Neural cell (in vitro differentiated cells): ENCODE results near the gene CRAMP1. TPM values are rescaled to one million over a fixed set of nuclear protein-coding genes. Genes with fewer than 3 reads are reported as not detected.

Source experiments
- H2AFZ ChIP-seq: fragments of 200-600, 300-800 bp; sonication (generic), shearing (Covaris generic); 2 replicates; pipeline ENCODE4 v1.6.0; 2014; ENCODE audit warnings: low read depth, mild to moderate bottlenecking, antibody characterized with exemption, low read length, moderate library complexity
- H3F3A ChIP-seq: fragments of 200-600 bp; shearing (Covaris generic); 2 replicates; pipeline ENCODE4 v1.6.1; 2016; ENCODE audit warnings: mild to moderate bottlenecking, moderate library complexity, mixed read lengths, antibody characterized with exemption, low read length; ENCODE audit not compliant: insufficient read depth, poor library complexity, severe bottlenecking
- H3K27ac ChIP-seq: fragments of 200-600, 300-800 bp; sonication (generic), shearing (Covaris generic); 2 replicates; pipeline ENCODE4 v1.5.1; 2014; ENCODE audit warnings: mild to moderate bottlenecking, low read length, moderate library complexity
- H3K27me3 ChIP-seq: fragments of 300-800, 200-600 bp; sonication (generic), shearing (Covaris generic); 2 replicates; pipeline ENCODE4 v1.6.0; 2014; ENCODE audit warnings: mild to moderate bottlenecking, low read depth, low read length, moderate library complexity; ENCODE audit not compliant: insufficient read depth
- H3K36me3 ChIP-seq: fragments of 300-800, 200-600 bp; sonication (generic), shearing (Covaris generic); 2 replicates; pipeline ENCODE4 v1.5.1; 2014; ENCODE audit warnings: mild to moderate bottlenecking, antibody characterized with exemption, low read length, moderate library complexity; ENCODE audit not compliant: insufficient read depth
- H3K4me2 ChIP-seq: fragments of 300-800, 200-600 bp; sonication (generic), shearing (Covaris generic); 2 replicates; pipeline ENCODE4 v1.6.0; 2014; ENCODE audit warnings: mild to moderate bottlenecking, low read length
- H3K4me3 ChIP-seq: fragments of 300-800, 200-600 bp; sonication (generic), shearing (Covaris generic); 2 replicates; pipeline ENCODE4 v1.5.1; 2014; ENCODE audit warnings: mild to moderate bottlenecking, low read length, moderate library complexity
- H3K79me2 ChIP-seq: fragments of 200-600 bp; shearing (Covaris generic); replicated peaks from 2 replicates; pipeline ENCODE4 v1.6.0; 2014; ENCODE audit warnings: mild to moderate bottlenecking, low read length, moderate library complexity; ENCODE audit not compliant: insufficient read depth
- H3K9ac ChIP-seq: fragments of 300-800, 200-600 bp; sonication (generic), shearing (Covaris generic); 2 replicates; pipeline ENCODE4 v1.6.1; 2016; ENCODE audit warnings: mild to moderate bottlenecking, low read length, mixed read lengths
- H3K9me2 ChIP-seq: fragments of 200-600 bp; shearing (Covaris generic); 2 replicates; pipeline ENCODE4 v1.6.1; 2016; ENCODE audit warnings: mild to moderate bottlenecking, low read length, mixed read lengths; ENCODE audit not compliant: insufficient read depth
- H3K9me3 ChIP-seq: fragments of 200-600, 300-800 bp; sonication (generic), shearing (Covaris generic); 2 replicates; pipeline ENCODE4 v1.6.1; 2016; ENCODE audit warnings: mild to moderate bottlenecking, mixed run types, low read length, moderate library complexity, mixed read lengths
- H4K20me1 ChIP-seq: fragments of 200-600 bp; shearing (Covaris generic); 2 replicates; pipeline ENCODE4 v1.6.1; 2016; ENCODE audit warnings: mild to moderate bottlenecking, mixed run types; ENCODE audit not compliant: insufficient read depth
- CTCF ChIP-seq: fragments of 450-650 bp; IDR thresholded peaks from 2 replicates; pipeline ENCODE4 v1.5.1; 2014; ENCODE audit warnings: antibody characterized with exemption, mild to moderate bottlenecking, moderate library complexity; ENCODE audit not compliant: poor library complexity, severe bottlenecking
- EP300 ChIP-seq: fragments of 450-650 bp; conservative IDR thresholded peaks from 2 replicates; pipeline ENCODE4 v1.6.1; 2014; ENCODE audit warnings: antibody characterized with exemption, mild to moderate bottlenecking, moderate library complexity; ENCODE audit not compliant: poor library complexity, severe bottlenecking
- EZH2 ChIP-seq: fragments of 200-600, 300-800 bp; shearing (Covaris generic), sonication (generic); IDR thresholded peaks from 2 replicates; pipeline ENCODE4 v1.6.1; 2014; ENCODE audit warnings: antibody characterized with exemption, low read length, borderline replicate concordance, mild to moderate bottlenecking; ENCODE audit not compliant: insufficient read depth, poor library complexity, severe bottlenecking
- MXI1 ChIP-seq: fragments of 450-650 bp; conservative IDR thresholded peaks from 2 replicates; pipeline ENCODE4 v1.6.1; 2014; ENCODE audit warnings: antibody characterized with exemption, mild to moderate bottlenecking; ENCODE audit not compliant: poor library complexity, severe bottlenecking
- POLR2AphosphoS5 ChIP-seq: IDR thresholded peaks from 2 replicates; pipeline ENCODE4 v1.6.1; 2012
- RAD21 ChIP-seq: fragments of 450-650 bp; conservative IDR thresholded peaks from 2 replicates; pipeline ENCODE4 v1.6.1; 2014; ENCODE audit warnings: antibody characterized with exemption, mild to moderate bottlenecking, moderate library complexity
- REST ChIP-seq: IDR thresholded peaks from 2 replicates; pipeline ENCODE4 v1.6.1; 2012; ENCODE audit warnings: borderline replicate concordance
- SMC3 ChIP-seq: fragments of 450-650 bp; conservative IDR thresholded peaks from 2 replicates; pipeline ENCODE4 v1.6.1; 2014; ENCODE audit warnings: antibody characterized with exemption, mild to moderate bottlenecking, moderate library complexity; ENCODE audit not compliant: poor library complexity
- TAF1 ChIP-seq: IDR thresholded peaks from 2 replicates; pipeline ENCODE4 v1.6.1; 2012; ENCODE audit warnings: low read depth
- polyA plus RNA-seq: library from polyadenylated mRNA; depleted of rRNA; stranded (reverse); fragments of >200 nt; gene quantifications from 2 replicates; pipeline ENCODE4 v1.2.3, GENCODE V29; 2014

The CRAMP1 gene
- polyA plus RNA-seq, 1 donor from 2014 or later: 11.1 TPM

GRCh38 chr16:1651094-1651973 is 39.2 kb downstream of the CRAMP1 start:
- TF ChIP-seq TAF1: no peak
- TF ChIP-seq POLR2AphosphoS5: no peak
- TF ChIP-seq MXI1: no peak
- TF ChIP-seq SMC3: no peak
- TF ChIP-seq CTCF: no peak
- no peak for TF ChIP-seq EP300
- no peak for TF ChIP-seq REST
- no peak for TF ChIP-seq RAD21
- no peak for TF ChIP-seq EZH2
- H3K79me2 ChIP-seq: no peaks in the 10 kb centered on the region
- no peak overlapping the region for H3K9ac ChIP-seq
- H3K4me2 ChIP-seq: no peak overlapping the region
- no peak overlapping the region for H3K27ac ChIP-seq
- H2AFZ ChIP-seq: no peak overlapping the region
- no peak overlapping the region for H3K4me3 ChIP-seq
- H3K9me2 ChIP-seq: no peaks in the 10 kb centered on the region
- no peaks in the 10 kb centered on the region for H4K20me1 ChIP-seq
- H3F3A ChIP-seq: no peaks in the 10 kb centered on the region
- no peaks in the 10 kb centered on the region for H3K36me3 ChIP-seq
- H3K27me3 ChIP-seq: no peaks in the 10 kb centered on the region
- H3K9me3 ChIP-seq: no peaks in the 10 kb centered on the region

GRCh38 chr16:1651974-1652312 is 39.8 kb downstream of the CRAMP1 start:
- Histone ChIP-seq H3K9me2 (no peaks in the 10 kb centered on the region), H3K27me3 (no peaks in the 10 kb centered on the region), H3K9ac (no peak overlapping the region), H3K9me3 (no peaks in the 10 kb centered on the region), H3F3A (no peaks in the 10 kb centered on the region), H3K79me2 (no peaks in the 10 kb centered on the region), H3K27ac (no peak overlapping the region), H4K20me1 (no peaks in the 10 kb centered on the region), H3K4me3 (no peak overlapping the region), H2AFZ (no peak overlapping the region), H3K36me3 (no peaks in the 10 kb centered on the region), H3K4me2 (no peak overlapping the region)
- TF ChIP-seq REST (no peak), EP300 (no peak), TAF1 (no peak), MXI1 (no peak), RAD21 (no peak), SMC3 (no peak), EZH2 (no peak), CTCF (no peak), POLR2AphosphoS5 (no peak)
